ENCODE measurements around the gene PDZD2. TPM values are rescaled to one million over a fixed set of nuclear protein-coding genes. Genes with fewer than 3 reads are reported as not detected.

PDZD2 gene
- total RNA-seq, 1 experiment from 2014 or later = 0.37 TPM

DNA sequence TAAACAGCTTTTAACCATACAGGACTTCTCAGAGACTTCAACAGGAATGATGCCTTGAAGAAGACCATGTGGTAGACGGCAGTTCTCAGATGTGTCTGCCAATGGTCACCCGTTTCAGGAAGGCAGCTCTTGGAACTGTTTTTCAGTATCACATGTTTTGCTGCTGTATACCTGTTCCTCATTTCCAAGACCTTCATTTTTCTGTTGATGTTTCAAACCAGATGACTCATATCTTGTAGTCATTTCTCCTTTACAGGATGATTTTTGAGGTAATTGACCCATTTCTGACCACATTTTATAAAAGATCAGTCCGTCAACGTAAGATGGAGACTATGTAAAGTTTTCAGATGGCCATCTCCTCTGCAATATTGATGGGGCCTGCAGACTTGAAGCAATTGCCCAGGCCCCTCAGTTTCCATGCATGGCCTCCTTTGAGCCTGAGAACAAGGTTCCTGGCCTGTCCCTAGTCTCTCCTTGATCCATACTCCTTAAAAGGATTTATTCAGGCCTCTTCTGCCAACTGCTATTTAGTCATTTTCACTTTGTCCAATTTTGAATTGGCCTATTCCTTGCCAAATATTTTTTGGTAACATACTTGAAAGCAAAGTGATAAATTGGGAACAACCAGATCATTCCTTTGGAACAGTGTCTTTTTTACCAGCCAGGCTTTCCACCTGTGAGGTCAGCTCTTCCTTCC lies 128.6 kb downstream of the PDZD2 start:
- intact Hi-C loops (cut with micrococcal nuclease) = no loop called here
- H3K9me3 ChIP-seq (ENCODE audit: control insufficient read depth in 1 of 2, insufficient read depth in 1 of 2, low read depth in 1 of 2, low read length in 2 of 2) = no peaks in the 10 kb centered on the region
- H2AFZ ChIP-seq (ENCODE audit: low read depth, low read length, poor library complexity, severe bottlenecking) = no peak overlapping the region
- no peaks in the 10 kb centered on the region for H3K9me2 ChIP-seq (ENCODE audit: insufficient read depth)
- H3K79me2 ChIP-seq (ENCODE audit: insufficient read depth, low read length) = no peaks in the 10 kb centered on the region
- TF ChIP-seq EZH2phosphoT487 (IDR thresholded peaks at IDR 0.05; ENCODE audit: borderline replicate concordance) (no peak), SIN3A (IDR thresholded peaks at IDR 0.05; ENCODE audit: low read depth) (no peak), ZNF274 (IDR thresholded peaks at IDR 0.05; ENCODE audit: low read depth, low read length) (no peak), CEBPB (IDR thresholded peaks at IDR 0.05; ENCODE audit: low read depth) (no peak), TCF7L2 (IDR thresholded peaks at IDR 0.05; ENCODE audit: borderline replicate concordance, extremely low read depth, insufficient read depth, insufficient read length) (no peak), ZFX (IDR thresholded peaks at IDR 0.05) (no peak), EZH2 (IDR thresholded peaks at IDR 0.05) (no peak), RAD21 (IDR thresholded peaks at IDR 0.05; ENCODE audit: low read depth) (no peak), FOSL1 (IDR thresholded peaks at IDR 0.05; ENCODE audit: low read depth) (no peak), CBX3 (IDR thresholded peaks at IDR 0.05; ENCODE audit: low read depth) (no peak), EGR1 (IDR thresholded peaks at IDR 0.05; ENCODE audit: low read depth) (no peak), POLR2A (IDR thresholded peaks at IDR 0.05; ENCODE audit: borderline replicate concordance, extremely low read depth, insufficient read depth, insufficient read length) (no peak), JUND (IDR thresholded peaks at IDR 0.05) (no peak)
- TF ChIP-seq, protein P1, sequence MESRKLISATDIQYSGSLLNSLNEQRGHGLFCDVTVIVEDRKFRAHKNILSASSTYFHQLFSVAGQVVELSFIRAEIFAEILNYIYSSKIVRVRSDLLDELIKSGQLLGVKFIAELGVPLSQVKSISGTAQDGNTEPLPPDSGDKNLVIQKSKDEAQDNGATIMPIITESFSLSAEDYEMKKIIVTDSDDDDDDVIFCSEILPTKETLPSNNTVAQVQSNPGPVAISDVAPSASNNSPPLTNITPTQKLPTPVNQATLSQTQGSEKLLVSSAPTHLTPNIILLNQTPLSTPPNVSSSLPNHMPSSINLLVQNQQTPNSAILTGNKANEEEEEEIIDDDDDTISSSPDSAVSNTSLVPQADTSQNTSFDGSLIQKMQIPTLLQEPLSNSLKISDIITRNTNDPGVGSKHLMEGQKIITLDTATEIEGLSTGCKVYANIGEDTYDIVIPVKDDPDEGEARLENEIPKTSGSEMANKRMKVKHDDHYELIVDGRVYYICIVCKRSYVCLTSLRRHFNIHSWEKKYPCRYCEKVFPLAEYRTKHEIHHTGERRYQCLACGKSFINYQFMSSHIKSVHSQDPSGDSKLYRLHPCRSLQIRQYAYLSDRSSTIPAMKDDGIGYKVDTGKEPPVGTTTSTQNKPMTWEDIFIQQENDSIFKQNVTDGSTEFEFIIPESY (IDR thresholded peaks at IDR 0.05; ENCODE audit: extremely low read depth, insufficient replicate concordance, low read length) = no peak
- TF ChIP-seq, protein P2, sequence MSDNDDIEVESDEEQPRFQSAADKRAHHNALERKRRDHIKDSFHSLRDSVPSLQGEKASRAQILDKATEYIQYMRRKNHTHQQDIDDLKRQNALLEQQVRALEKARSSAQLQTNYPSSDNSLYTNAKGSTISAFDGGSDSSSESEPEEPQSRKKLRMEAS (IDR thresholded peaks at IDR 0.05) = no peak
- TF ChIP-seq, protein P3, sequence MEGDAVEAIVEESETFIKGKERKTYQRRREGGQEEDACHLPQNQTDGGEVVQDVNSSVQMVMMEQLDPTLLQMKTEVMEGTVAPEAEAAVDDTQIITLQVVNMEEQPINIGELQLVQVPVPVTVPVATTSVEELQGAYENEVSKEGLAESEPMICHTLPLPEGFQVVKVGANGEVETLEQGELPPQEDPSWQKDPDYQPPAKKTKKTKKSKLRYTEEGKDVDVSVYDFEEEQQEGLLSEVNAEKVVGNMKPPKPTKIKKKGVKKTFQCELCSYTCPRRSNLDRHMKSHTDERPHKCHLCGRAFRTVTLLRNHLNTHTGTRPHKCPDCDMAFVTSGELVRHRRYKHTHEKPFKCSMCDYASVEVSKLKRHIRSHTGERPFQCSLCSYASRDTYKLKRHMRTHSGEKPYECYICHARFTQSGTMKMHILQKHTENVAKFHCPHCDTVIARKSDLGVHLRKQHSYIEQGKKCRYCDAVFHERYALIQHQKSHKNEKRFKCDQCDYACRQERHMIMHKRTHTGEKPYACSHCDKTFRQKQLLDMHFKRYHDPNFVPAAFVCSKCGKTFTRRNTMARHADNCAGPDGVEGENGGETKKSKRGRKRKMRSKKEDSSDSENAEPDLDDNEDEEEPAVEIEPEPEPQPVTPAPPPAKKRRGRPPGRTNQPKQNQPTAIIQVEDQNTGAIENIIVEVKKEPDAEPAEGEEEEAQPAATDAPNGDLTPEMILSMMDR (IDR thresholded peaks at IDR 0.05 in 2 of 3, conservative IDR thresholded peaks at IDR 0.05 in 1 of 3; ENCODE audit: borderline replicate concordance in 1 of 3, insufficient read depth in 1 of 3, low read depth in 2 of 3, low read length in 2 of 3) = no peak
- no peak overlapping the region for H3K9ac ChIP-seq (ENCODE audit: low read length)
- peaks cover 9% of the 10 kb centered on the region; the same call in 1 of the 2 replicates for H3K27me3 ChIP-seq (ENCODE audit: insufficient read depth, low read length)
- no peak overlapping the region for H3K27ac ChIP-seq (ENCODE audit: low read depth, low read length)
- no peak overlapping the region for H3K4me3 ChIP-seq (replicated peaks in 1 of 2; ENCODE audit: low read depth in 1 of 2, low read length in 2 of 2)
- ChIA-PET CTCF (no interaction called here), POLR2A (no interaction called here), RAD21 (ENCODE audit: low non-redundant PET in 1 of 2, low total read pairs in 2 of 2, uncharacterized antibody in 2 of 2, unreplicated experiment in 2 of 2) (no interaction called here)
- ATAC-seq (no peak), DNase-seq (ENCODE audit: low read depth, low spot score) (no peak)
- no peak overlapping the region for H3K4me2 ChIP-seq (ENCODE audit: low read length)
- H3K36me3 ChIP-seq (ENCODE audit: control insufficient read depth in 1 of 2, insufficient read depth in 2 of 2, low read length in 2 of 2) = no peaks in the 10 kb centered on the region
- no TSS peak for BruUV-seq (replicated peaks)
- no peaks in the 10 kb centered on the region for H4K20me1 ChIP-seq (ENCODE audit: insufficient read depth)
- no peaks in the 10 kb centered on the region for H3K4me1 ChIP-seq (ENCODE audit: control insufficient read depth in 1 of 2, insufficient read depth in 2 of 2, low read length in 2 of 2)
